ACC112 (cell line): ENCODE data around the gene FEM1A.

Experiments used
- H2AFZ ChIP-seq: fragments of 200-600 bp; sonication (generic); one replicate; pipeline ENCODE4 v1.6.0; 2017; ENCODE audit warnings: antibody characterized with exemption, low read length; ENCODE audit not compliant: unreplicated experiment
- H3K27ac ChIP-seq: fragments of 200-600 bp; sonication (generic); 2 replicates; pipeline ENCODE4 v1.5.1; 2014; ENCODE audit warnings: low read depth, mild to moderate bottlenecking, antibody characterized with exemption, low read length, moderate library complexity
- H3K27me3 ChIP-seq: fragments of 200-600 bp; sonication (generic); 2 replicates; pipeline ENCODE4 v1.6.1; 2014; ENCODE audit warnings: mild to moderate bottlenecking, antibody characterized with exemption, low read length, moderate library complexity, mixed read lengths; ENCODE audit not compliant: insufficient read depth
- H3K36me3 ChIP-seq: fragments of 200-600 bp; sonication (generic); 2 replicates; pipeline ENCODE4 v1.6.1; 2016; ENCODE audit warnings: mild to moderate bottlenecking, antibody characterized with exemption, low read length, moderate library complexity, mixed read lengths; ENCODE audit not compliant: insufficient read depth
- H3K4me1 ChIP-seq: fragments of 200-600 bp; sonication (generic); one replicate; pipeline ENCODE4 v1.6.1; 2016; ENCODE audit warnings: low read length, mixed read lengths; ENCODE audit not compliant: insufficient read depth, unreplicated experiment, control insufficient read depth
- H3K4me3 ChIP-seq: fragments of 200-600 bp; sonication (generic); 2 replicates; pipeline ENCODE4 v1.5.1; 2014; ENCODE audit warnings: mild to moderate bottlenecking, low read depth, low read length
- H3K79me2 ChIP-seq: fragments of 200-600 bp; sonication (generic); one replicate; pipeline ENCODE4 v1.6.0; 2016; ENCODE audit warnings: low read length; ENCODE audit not compliant: control insufficient read depth, unreplicated experiment, insufficient read depth

FEM1A gene

DNA sequence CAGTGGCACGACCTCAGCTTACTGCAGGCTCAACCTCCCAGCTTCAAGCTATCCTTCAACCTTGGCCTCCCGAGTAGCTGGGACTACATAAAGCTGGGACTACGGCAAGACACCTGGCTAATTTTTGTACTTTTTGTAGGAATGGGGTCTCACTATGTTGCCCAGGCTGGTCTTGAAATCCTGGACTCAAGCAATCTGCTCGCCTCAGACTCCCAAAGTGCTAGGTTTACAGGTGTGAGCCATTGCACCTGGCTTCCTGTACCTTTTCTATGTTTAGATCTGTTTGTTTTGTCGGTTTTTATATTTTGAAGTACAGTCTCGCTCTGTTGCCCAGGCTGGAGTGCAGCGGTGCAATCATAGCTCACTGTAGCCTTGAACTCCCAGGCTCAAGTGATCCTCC is 57.5 kb downstream of the FEM1A start:
- H3K36me3 ChIP-seq: 0 out of 2 replicates have a peak, but pooled peaks cover 3% of the 10 kb centered on the region
- H2AFZ ChIP-seq: no peak overlapping the region
- no peak overlapping the region for H3K27ac ChIP-seq
- H3K4me3 ChIP-seq: no peak overlapping the region
- no peaks in the 10 kb centered on the region for H3K4me1 ChIP-seq
- no peaks in the 10 kb centered on the region for H3K79me2 ChIP-seq
- no peaks in the 10 kb centered on the region for H3K27me3 ChIP-seq
